Psoas muscle (tissue), 8 donors: ENCODE measurements around the gene BRD2. TPM values are rescaled to one million over a fixed set of nuclear protein-coding genes. Genes with fewer than 3 reads are reported as not detected.

ENCODE experiments used
- ATAC-seq, 4 donors: fragments of 200-7000 bp; cut with Tn5 transposase; one replicate each; pipeline ENCODE4 v1.9.1; 2020; ENCODE audit warnings: moderate library complexity in 3 of 4, mild to moderate bottlenecking in 2 of 4
- DNase-seq, 2 donors: peaks; one replicate each; pipeline ENCODE4 v3.0.0-alpha.2; 2020
- H3K27ac ChIP-seq: fragments of 200-600 bp; one replicate; pipeline ENCODE4 v1.8.0; 2022
- H3K27me3 ChIP-seq, 3 donors: fragments of 200-600 bp in 1 of 3; one replicate each; pipeline versions ENCODE4 v1.6.1 to v1.8.0; 2013 to 2022; ENCODE audit warnings: low read length in 2 of 3, mild to moderate bottlenecking in 2 of 3, moderate library complexity in 1 of 3; ENCODE audit not compliant: insufficient read depth in 3 of 3
- H3K36me3 ChIP-seq, 2 donors: fragments of 200-600 bp in 1 of 2; one replicate each; pipeline versions ENCODE4 v1.6.1 to v1.8.0; 2013 to 2022; ENCODE audit warnings: low read depth in 1 of 2, mild to moderate bottlenecking in 1 of 2, moderate library complexity in 1 of 2; ENCODE audit not compliant: insufficient read depth in 1 of 2
- H3K4me1 ChIP-seq: fragments of 200-600 bp; one replicate; pipeline ENCODE4 v1.8.0; 2022
- H3K4me3 ChIP-seq: fragments of 200-600 bp; one replicate; pipeline ENCODE4 v1.8.0; 2022; ENCODE audit warnings: mild to moderate bottlenecking
- H3K9me3 ChIP-seq: fragments of 200-600 bp; one replicate; pipeline ENCODE4 v1.8.0; 2022
- WGBS, 3 donors: extraction: QIAGEN DNeasy Blood & Tissue Kit; methylation state at CpG; one replicate each; pipeline versions ENCODE4 v1.1.6 to v1.1.7; 2013; 5-methylcytosine and 5-hydroxymethylcytosine counted together
- intact Hi-C, 2 donors: fragments of 100-400 bp; cut with DNase I; formaldehyde crosslinking; loops; one replicate each; pipeline versions ENCODE4 v1.11.0 to v1.14.2; 2022
- polyA plus RNA-seq, 3 donors: library from polyadenylated mRNA; stranded (reverse); fragments of 200-250 nt; gene quantifications; one replicate each; pipeline ENCODE4 v1.2.3, GENCODE V29; 2013
- total RNA-seq, 4 donors: library from RNA; stranded (reverse); fragmentation: NEBNext Ultra II Directional in 2 of 4; extraction: Animal tissue kit (Norgen Biotek cat#: 25700) in 2 of 4; gene quantifications; one replicate each; pipeline versions ENCODE4 v1.2.1 to v1.2.4, GENCODE V29; 2021 to 2023
- TF ChIP-seq, protein P1 (sequence below): fragments of 200-600 bp; IDR thresholded peaks from one replicate; pipeline ENCODE4 v1.8.0; 2022; ENCODE audit warnings: antibody characterized with exemption
- donor health status: healthy with polysubstance abuse.
- donor health status: DM: no; HTN: no; CAD: no; lungs with moderate emphysema.
- donor health status: Bipolar disorder and iron deficiency.
- donor health status: healthy.
- donor health status: DM: yes; HTN: yes; CAD: no.
- donor health status: DM: no; HTN: no; CAD: no.
- donor health status: DM: no; HTN: no; CAD: no.
- donor health status: DM: yes; HTN: yes; CAD: no.

The BRD2 gene
- total and polyA plus RNA-seq, 7 donors, result 62.2 to 135 (median 93.0) TPM

DNA sequence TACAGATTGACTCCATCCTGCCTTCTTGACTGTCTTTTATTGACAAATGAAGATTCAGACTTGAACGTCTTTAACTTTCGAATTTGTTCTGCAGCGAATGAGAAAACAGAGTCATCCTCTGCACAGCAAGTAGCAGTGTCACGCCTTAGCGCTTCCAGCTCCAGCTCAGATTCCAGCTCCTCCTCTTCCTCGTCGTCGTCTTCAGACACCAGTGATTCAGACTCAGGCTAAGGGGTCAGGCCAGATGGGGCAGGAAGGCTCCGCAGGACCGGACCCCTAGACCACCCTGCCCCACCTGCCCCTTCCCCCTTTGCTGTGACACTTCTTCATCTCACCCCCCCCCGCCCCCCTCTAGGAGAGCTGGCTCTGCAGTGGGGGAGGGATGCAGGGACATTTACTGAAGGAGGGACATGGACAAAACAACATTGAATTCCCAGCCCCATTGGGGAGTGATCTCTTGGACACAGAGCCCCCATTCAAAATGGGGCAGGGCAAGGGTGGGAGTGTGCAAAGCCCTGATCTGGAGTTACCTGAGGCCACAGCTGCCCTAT is 12.2 kb downstream of the BRD2 start:
- Histone ChIP-seq H3K4me1 (peaks cover 39% of the 10 kb centered on the region), H3K27ac (peak overlapping the region; percentile 32), H3K27me3 (no peaks in the 10 kb centered on the region), H3K36me3 (peaks cover 25 to 81% of the 10 kb centered on the region in 2 donors), H3K9me3 (no peaks in the 10 kb centered on the region), H3K4me3 (no peak overlapping the region)
- intact Hi-C loops, result no loop called here
- DNase-seq, result no peak
- ATAC-seq, result no peak
- WGBS, 3 donors, result 57 to 71% (median 63%) methylated on average over 11 of the region's 11 CpGs
- TF ChIP-seq, protein P1, sequence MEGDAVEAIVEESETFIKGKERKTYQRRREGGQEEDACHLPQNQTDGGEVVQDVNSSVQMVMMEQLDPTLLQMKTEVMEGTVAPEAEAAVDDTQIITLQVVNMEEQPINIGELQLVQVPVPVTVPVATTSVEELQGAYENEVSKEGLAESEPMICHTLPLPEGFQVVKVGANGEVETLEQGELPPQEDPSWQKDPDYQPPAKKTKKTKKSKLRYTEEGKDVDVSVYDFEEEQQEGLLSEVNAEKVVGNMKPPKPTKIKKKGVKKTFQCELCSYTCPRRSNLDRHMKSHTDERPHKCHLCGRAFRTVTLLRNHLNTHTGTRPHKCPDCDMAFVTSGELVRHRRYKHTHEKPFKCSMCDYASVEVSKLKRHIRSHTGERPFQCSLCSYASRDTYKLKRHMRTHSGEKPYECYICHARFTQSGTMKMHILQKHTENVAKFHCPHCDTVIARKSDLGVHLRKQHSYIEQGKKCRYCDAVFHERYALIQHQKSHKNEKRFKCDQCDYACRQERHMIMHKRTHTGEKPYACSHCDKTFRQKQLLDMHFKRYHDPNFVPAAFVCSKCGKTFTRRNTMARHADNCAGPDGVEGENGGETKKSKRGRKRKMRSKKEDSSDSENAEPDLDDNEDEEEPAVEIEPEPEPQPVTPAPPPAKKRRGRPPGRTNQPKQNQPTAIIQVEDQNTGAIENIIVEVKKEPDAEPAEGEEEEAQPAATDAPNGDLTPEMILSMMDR, result no peak

DNA sequence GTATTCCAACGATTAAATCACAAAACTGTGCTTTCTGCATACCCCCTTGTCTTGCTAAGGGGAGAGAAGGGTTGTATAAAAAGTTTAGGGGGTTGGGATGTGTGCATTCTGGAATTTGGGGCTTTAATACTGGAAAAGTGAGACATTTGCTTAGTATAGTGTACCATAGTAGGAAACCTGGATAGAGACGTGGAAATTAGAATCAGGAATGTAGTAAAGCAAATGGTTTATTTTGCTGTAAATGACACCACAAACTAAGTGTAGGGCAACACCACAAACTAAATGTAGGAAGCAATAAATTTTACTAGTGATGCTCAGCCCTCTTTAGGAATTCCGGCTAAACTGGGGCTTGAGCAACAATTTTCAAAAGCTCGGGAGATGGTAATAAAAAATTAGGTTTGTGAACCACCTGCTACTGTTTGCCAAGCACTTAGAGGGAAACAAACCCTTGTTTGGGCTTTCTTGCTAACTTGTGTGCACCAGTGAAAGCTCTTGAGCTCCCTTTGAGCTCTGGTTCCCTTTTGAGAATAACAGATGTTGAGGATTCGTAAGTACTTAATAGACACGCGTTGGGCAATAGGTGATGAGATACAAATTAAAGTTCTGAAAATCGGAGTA is 13.8 kb downstream of the BRD2 start:
- H3K27me3 ChIP-seq, result no peaks in the 10 kb centered on the region
- no peak overlapping the region for H3K4me3 ChIP-seq
- TF ChIP-seq, protein P1, result no peak
- intact Hi-C loops, result no loop called here
- H3K36me3 ChIP-seq, result peaks cover 15 to 64% of the 10 kb centered on the region in 2 donors
- 33 to 55% (median 34%) methylated on average over 8 of the region's 8 CpGs for WGBS, 3 donors
- ATAC-seq, result peak in 1 of 4 donors; percentile 10
- H3K9me3 ChIP-seq, result no peaks in the 10 kb centered on the region
- H3K27ac ChIP-seq, result peak overlapping the region; percentile 39
- no peak for DNase-seq
- peaks cover 23% of the 10 kb centered on the region for H3K4me1 ChIP-seq

DNA sequence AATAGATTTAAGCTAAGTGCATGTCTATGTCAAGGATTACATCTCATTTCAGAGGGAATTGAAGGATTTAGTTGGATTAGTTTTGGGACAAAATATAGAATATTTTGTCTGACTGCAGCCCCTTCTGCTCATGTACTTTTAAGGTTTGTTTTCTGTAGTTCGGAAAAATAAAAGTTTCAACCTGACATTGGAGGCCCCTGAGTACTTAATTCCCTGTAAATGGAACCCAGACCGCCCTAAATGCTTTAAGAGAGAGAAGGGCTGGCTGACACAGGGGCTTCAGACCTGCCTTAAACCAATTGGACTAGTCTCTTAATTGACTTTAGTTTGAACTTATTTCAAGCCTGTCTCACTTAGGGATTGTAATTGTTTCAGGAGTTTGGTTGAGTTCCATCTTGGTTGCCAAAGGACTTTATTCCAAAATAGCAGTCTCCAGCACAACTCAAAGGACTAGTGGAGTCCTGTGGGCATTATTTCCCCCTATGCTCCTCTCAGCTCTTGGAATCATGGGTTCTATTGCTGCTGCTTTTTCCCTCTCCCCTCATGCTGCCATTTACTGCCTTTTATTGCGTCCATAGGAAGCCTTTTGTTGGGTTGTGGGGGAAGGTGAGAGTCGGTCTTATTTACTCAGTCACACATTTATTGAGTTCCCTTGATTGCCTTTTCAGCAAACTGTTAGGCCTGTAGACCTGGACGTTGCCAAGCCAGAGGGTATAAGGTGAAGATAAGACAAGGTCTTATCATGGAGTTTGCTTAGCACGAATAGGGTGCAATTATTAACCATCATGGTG is 14.5 kb downstream of the BRD2 start:
- DNase-seq, result no peak
- TF ChIP-seq, protein P1, result no peak
- ATAC-seq, result peak in 3 of 4 donors; percentile 7 to 26 (median 10)
- H3K4me3 ChIP-seq, result no peak overlapping the region
- peaks cover 13 to 57% of the 10 kb centered on the region in 2 donors for H3K36me3 ChIP-seq
- no peaks in the 10 kb centered on the region for H3K9me3 ChIP-seq
- peaks cover 19% of the 10 kb centered on the region for H3K4me1 ChIP-seq
- intact Hi-C loops, result no loop called here
- peak overlapping the region; percentile 39 for H3K27ac ChIP-seq
- no peaks in the 10 kb centered on the region for H3K27me3 ChIP-seq
- 38 to 53% (median 51%) methylated on average over 6 of the region's 6 CpGs for WGBS, 3 donors

DNA sequence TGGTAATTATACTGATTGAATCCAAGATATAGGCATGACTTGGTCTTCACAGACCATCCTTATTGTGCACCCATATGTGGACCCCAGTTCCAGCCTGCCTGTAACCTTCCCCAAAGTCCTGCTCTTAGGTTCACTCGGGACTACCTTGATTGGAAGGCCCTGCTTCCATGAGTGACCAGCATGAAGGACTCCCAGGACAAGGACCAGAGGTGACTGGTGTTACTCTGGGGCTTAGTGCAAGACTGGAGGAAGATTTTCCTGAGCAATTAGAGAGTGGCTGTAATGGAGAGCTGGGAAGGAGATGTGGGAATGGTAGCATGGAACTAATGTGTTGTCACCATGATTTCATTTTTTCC is 15.1 kb downstream of the BRD2 start:
- Histone ChIP-seq H3K4me3 (no peak overlapping the region), H3K27me3 (no peaks in the 10 kb centered on the region), H3K36me3 (peaks cover 13 to 51% of the 10 kb centered on the region in 2 donors), H3K27ac (peak overlapping the region; percentile 39), H3K9me3 (no peaks in the 10 kb centered on the region), H3K4me1 (peaks cover 19% of the 10 kb centered on the region)
- ATAC-seq (peak; percentile 14 to 35 (median 20)), DNase-seq (no peak)
- intact Hi-C loops, result no loop called here
- 50 to 83% (median 55%) methylated on average over 1 of the region's 1 CpG for WGBS, 3 donors
- TF ChIP-seq, protein P1, result no peak
